Measurements from ENCODE around the gene ARG2. TPM values are rescaled to one million over a fixed set of nuclear protein-coding genes. Genes with fewer than 3 reads are reported as not detected.
A peak's percentile ranks its signal among the peaks of the same experiment; 100 is the strongest.

Gene ARG2
- total RNA-seq, 1 donor, result 11.2 TPM

GRCh38 chr14:67650151-67650550 lies 30.4 kb downstream of the ARG2 start:
- Histone ChIP-seq H3K4me2 (ENCODE audit: insufficient read depth, low read length) (no peak overlapping the region), H2AFZ (ENCODE audit: low read length) (no peak overlapping the region), H3K9me3 (ENCODE audit: low read depth, low read length) (no peaks in the 10 kb centered on the region), H3K79me2 (ENCODE audit: insufficient read depth, low read length) (no peaks in the 10 kb centered on the region), H3K27ac (ENCODE audit: low read depth, low read length) (peak overlapping the region; percentile 57), H3K36me3 (ENCODE audit: insufficient read depth, low read length) (peaks cover 57% of the 10 kb centered on the region), H3K27me3 (ENCODE audit: insufficient read depth, low read length) (no peaks in the 10 kb centered on the region), H3K4me1 (ENCODE audit: insufficient read depth, low read length) (peaks cover 14% of the 10 kb centered on the region), H4K20me1 (ENCODE audit: insufficient read depth, low read length) (no peaks in the 10 kb centered on the region), H3K4me3 (ENCODE audit: insufficient read depth, low read length) (no peak overlapping the region)
- no peak for TF ChIP-seq CTCF (IDR thresholded peaks at IDR 0.05; ENCODE audit: extremely low read depth, low read depth, low read length)
- DNase-seq (ENCODE audit: insufficient read length, low spot score, missing footprints), result no peak

- Histone ChIP-seq H3K36me3 (ENCODE audit: insufficient read depth, low read length) (peaks cover 61% of the 10 kb centered on the region), H2AFZ (ENCODE audit: low read length) (no peak overlapping the region), H3K4me1 (ENCODE audit: insufficient read depth, low read length) (peaks cover 14% of the 10 kb centered on the region), H3K4me3 (ENCODE audit: insufficient read depth, low read length) (no peak overlapping the region), H3K9me3 (ENCODE audit: low read depth, low read length) (no peaks in the 10 kb centered on the region), H3K4me2 (ENCODE audit: insufficient read depth, low read length) (no peak overlapping the region), H3K27ac (ENCODE audit: low read depth, low read length) (peak overlapping the region; percentile 57), H4K20me1 (ENCODE audit: insufficient read depth, low read length) (no peaks in the 10 kb centered on the region), H3K27me3 (ENCODE audit: insufficient read depth, low read length) (no peaks in the 10 kb centered on the region), H3K79me2 (ENCODE audit: insufficient read depth, low read length) (no peaks in the 10 kb centered on the region)
- TF ChIP-seq CTCF (IDR thresholded peaks at IDR 0.05; ENCODE audit: extremely low read depth, low read depth, low read length), result no peak
- DNase-seq (ENCODE audit: insufficient read length, low spot score, missing footprints), result peak; percentile 89
Observed at GRCh38 chr14:67650694-67651093, 31.0 kb downstream of the ARG2 start.

GRCh38 chr14:67652189-67652588 lies 32.5 kb downstream of the ARG2 start:
- Histone ChIP-seq H3K79me2 (ENCODE audit: insufficient read depth, low read length) (peaks cover 2% of the 10 kb centered on the region), H4K20me1 (ENCODE audit: insufficient read depth, low read length) (no peaks in the 10 kb centered on the region), H3K9me3 (ENCODE audit: low read depth, low read length) (no peaks in the 10 kb centered on the region), H3K4me3 (ENCODE audit: insufficient read depth, low read length) (no peak overlapping the region), H3K4me1 (ENCODE audit: insufficient read depth, low read length) (peaks cover 14% of the 10 kb centered on the region), H3K27me3 (ENCODE audit: insufficient read depth, low read length) (no peaks in the 10 kb centered on the region), H3K36me3 (ENCODE audit: insufficient read depth, low read length) (peaks cover 68% of the 10 kb centered on the region), H2AFZ (ENCODE audit: low read length) (no peak overlapping the region), H3K27ac (ENCODE audit: low read depth, low read length) (no peak overlapping the region), H3K4me2 (ENCODE audit: insufficient read depth, low read length) (no peak overlapping the region)
- no peak for TF ChIP-seq CTCF (IDR thresholded peaks at IDR 0.05; ENCODE audit: extremely low read depth, low read depth, low read length)
- no peak for DNase-seq (ENCODE audit: insufficient read length, low spot score, missing footprints)

- no peak for DNase-seq (ENCODE audit: insufficient read length, low spot score, missing footprints)
- H3K4me2 ChIP-seq (ENCODE audit: insufficient read depth, low read length), result no peak overlapping the region
- no peaks in the 10 kb centered on the region for H4K20me1 ChIP-seq (ENCODE audit: insufficient read depth, low read length)
- no peak for TF ChIP-seq CTCF (IDR thresholded peaks at IDR 0.05; ENCODE audit: extremely low read depth, low read depth, low read length)
- peaks cover 72% of the 10 kb centered on the region for H3K36me3 ChIP-seq (ENCODE audit: insufficient read depth, low read length)
- no peaks in the 10 kb centered on the region for H3K27me3 ChIP-seq (ENCODE audit: insufficient read depth, low read length)
- H3K9me3 ChIP-seq (ENCODE audit: low read depth, low read length), result no peaks in the 10 kb centered on the region
- H3K4me3 ChIP-seq (ENCODE audit: insufficient read depth, low read length), result no peak overlapping the region
- no peak overlapping the region for H3K27ac ChIP-seq (ENCODE audit: low read depth, low read length)
- no peak overlapping the region for H2AFZ ChIP-seq (ENCODE audit: low read length)
- H3K4me1 ChIP-seq (ENCODE audit: insufficient read depth, low read length), result peaks cover 14% of the 10 kb centered on the region
- H3K79me2 ChIP-seq (ENCODE audit: insufficient read depth, low read length), result peaks cover 8% of the 10 kb centered on the region
Observed at GRCh38 chr14:67653651-67654280, 34.0 kb downstream of the ARG2 start.
